ENCODE measurements around the gene ANKRD45. TPM values are rescaled to one million over a fixed set of nuclear protein-coding genes. Genes with fewer than 3 reads are reported as not detected.
"Not testable (repeated sequence)": the region's sequence is repeated elsewhere in the genome, so short reads cannot be mapped to it uniquely, and the experiment has no call there.

Gene ANKRD45
- total RNA-seq, 6 donors from 2014 or later: 1.4 to 17.9 (median 5.2) TPM

GRCh38 chr1:173714441-173714758 is 44.7 kb upstream of the ANKRD45 start:
- WGBS, 2 donors: 53 to 59% methylated on average over 3 of the region's 3 CpGs
- TF ChIP-seq POLR2A (IDR thresholded peaks at IDR 0.05): no peak
- TF ChIP-seq POLR2AphosphoS5 (IDR thresholded peaks at IDR 0.05): no peak
- TF ChIP-seq EP300 (IDR thresholded peaks at IDR 0.05): no peak
- ATAC-seq (ENCODE audit: low FRiP score in 2 of 2) (no peak), DNase-seq (no peak)
- H3K27ac ChIP-seq: peak overlapping the region; percentile 91 to 93 (median 92)
- peak overlapping the region in 3 of 4 donors; percentile 67 to 77 (median 74) for H3K4me3 ChIP-seq
- no peaks in the 10 kb centered on the region for H3K27me3 ChIP-seq
- peaks cover 16 to 26% (median 21%) of the 10 kb centered on the region in 4 donors for H3K4me1 ChIP-seq
- H3K36me3 ChIP-seq: peaks cover 0 to 7% (median 0%) of the 10 kb centered on the region in 4 donors
- no peaks in the 10 kb centered on the region for H3K9me3 ChIP-seq

GRCh38 chr1:173708787-173709186 is 39.1 kb upstream of the ANKRD45 start:
- TF ChIP-seq POLR2AphosphoS5 (IDR thresholded peaks at IDR 0.05): no peak
- TF ChIP-seq CTCF (IDR thresholded peaks at IDR 0.05): no peak
- no peak for TF ChIP-seq EP300 (IDR thresholded peaks at IDR 0.05)
- no peak for TF ChIP-seq POLR2A (IDR thresholded peaks at IDR 0.05)
- 74 to 92% methylated on average over 2 of the region's 2 CpGs for WGBS, 2 donors
- Histone ChIP-seq H3K9me3 (no peaks in the 10 kb centered on the region), H3K4me3 (no peak overlapping the region), H3K27me3 (no peaks in the 10 kb centered on the region), H3K4me1 (no peaks in the 10 kb centered on the region), H3K27ac (no peak overlapping the region), H3K36me3 (no peaks in the 10 kb centered on the region)
- ATAC-seq (ENCODE audit: low FRiP score in 2 of 2): no peak
- no peak for DNase-seq

GRCh38 chr1:173705117-173705516 is 35.5 kb upstream of the ANKRD45 start:
- no peaks in the 10 kb centered on the region for H3K36me3 ChIP-seq
- DNase-seq: no peak

GRCh38 chr1:173702736-173703135 is 33.1 kb upstream of the ANKRD45 start:
- H3K9me3 ChIP-seq: no peaks in the 10 kb centered on the region
- DNase-seq: no peak
- no peak overlapping the region for H3K27ac ChIP-seq
- no peaks in the 10 kb centered on the region for H3K4me1 ChIP-seq
- no peak overlapping the region for H3K4me3 ChIP-seq
- WGBS, 2 donors: 80 to 83% methylated on average over 1 of the region's 1 CpG
- no peaks in the 10 kb centered on the region for H3K36me3 ChIP-seq
- no peaks in the 10 kb centered on the region for H3K27me3 ChIP-seq
- no peak for TF ChIP-seq POLR2AphosphoS5 (IDR thresholded peaks at IDR 0.05)
- no peak for TF ChIP-seq POLR2A (IDR thresholded peaks at IDR 0.05)
- no peak for TF ChIP-seq CTCF (IDR thresholded peaks at IDR 0.05)
- no peak for TF ChIP-seq EP300 (IDR thresholded peaks at IDR 0.05)
- ATAC-seq (ENCODE audit: low FRiP score in 2 of 2): no peak

More at GRCh38 chr1:173705117-173705516, 35.5 kb upstream of the ANKRD45 start:
- TF ChIP-seq POLR2A (IDR thresholded peaks at IDR 0.05): no peak
- no peak for TF ChIP-seq CTCF (IDR thresholded peaks at IDR 0.05)
- no peaks in the 10 kb centered on the region for H3K27me3 ChIP-seq
- no peak for ATAC-seq (ENCODE audit: low FRiP score in 2 of 2)
- H3K4me1 ChIP-seq: no peaks in the 10 kb centered on the region
- 79 to 93% methylated on average over 5 of the region's 5 CpGs for WGBS, 2 donors
- H3K4me3 ChIP-seq: no peak overlapping the region
- H3K27ac ChIP-seq: no peak overlapping the region
- no peaks in the 10 kb centered on the region for H3K9me3 ChIP-seq

GRCh38 chr1:173701299-173701698 is 31.6 kb upstream of the ANKRD45 start:
- not testable (repeated sequence) for ATAC-seq (ENCODE audit: low FRiP score in 2 of 2)

GRCh38 chr1:173693238-173693637 is 23.6 kb upstream of the ANKRD45 start:
- H3K9me3 ChIP-seq: no peaks in the 10 kb centered on the region
- no peak for DNase-seq
- ATAC-seq (ENCODE audit: low FRiP score in 2 of 2): no peak

More at GRCh38 chr1:173701299-173701698, 31.6 kb upstream of the ANKRD45 start:
- not testable (repeated sequence) for H3K27me3 ChIP-seq, H3K4me1 ChIP-seq, DNase-seq, H3K36me3 ChIP-seq, H3K27ac ChIP-seq, H3K4me3 ChIP-seq, H3K9me3 ChIP-seq
- WGBS, 2 donors: 94 to 95% methylated on average over 6 of the region's 6 CpGs

More at GRCh38 chr1:173693238-173693637, 23.6 kb upstream of the ANKRD45 start:
- H3K27ac ChIP-seq: no peak overlapping the region
- no peak for TF ChIP-seq POLR2A (IDR thresholded peaks at IDR 0.05)
- no peak for TF ChIP-seq EP300 (IDR thresholded peaks at IDR 0.05)
- TF ChIP-seq POLR2AphosphoS5 (IDR thresholded peaks at IDR 0.05): no peak
- TF ChIP-seq CTCF (IDR thresholded peaks at IDR 0.05): no peak
- H3K4me1 ChIP-seq: no peaks in the 10 kb centered on the region
- H3K4me3 ChIP-seq: no peak overlapping the region
- no peaks in the 10 kb centered on the region for H3K27me3 ChIP-seq
- no peaks in the 10 kb centered on the region for H3K36me3 ChIP-seq
